Osteocyte (in vitro differentiated cells): Measurements from ENCODE around the gene TECTB. TPM values are rescaled to one million over a fixed set of nuclear protein-coding genes. Genes with fewer than 3 reads are reported as not detected.

Source experiments
- DNase-seq: peaks from one replicate; pipeline ENCODE4 v3.0.0; 2021; ENCODE audit warnings: mixed read lengths; ENCODE audit not compliant: unreplicated experiment; ENCODE audit errors: extremely low spot score
- H3K27ac Mint-ChIP-seq: one replicate; pipeline ENCODE4 v1.8.0; 2021; ENCODE audit warnings: mild to moderate bottlenecking, mixed read lengths; ENCODE audit not compliant: unreplicated experiment
- H3K27me3 Mint-ChIP-seq: one replicate; pipeline ENCODE4 v1.8.0; 2021; ENCODE audit warnings: mixed read lengths; ENCODE audit not compliant: unreplicated experiment
- H3K36me3 Mint-ChIP-seq: one replicate; pipeline ENCODE4 v1.8.0; 2021; ENCODE audit warnings: mixed read lengths; ENCODE audit not compliant: unreplicated experiment
- H3K4me1 Mint-ChIP-seq: one replicate; pipeline ENCODE4 v1.8.0; 2021; ENCODE audit warnings: mixed read lengths; ENCODE audit not compliant: unreplicated experiment
- H3K4me3 Mint-ChIP-seq: one replicate; pipeline ENCODE4 v1.8.0; 2021; ENCODE audit warnings: mild to moderate bottlenecking, moderate library complexity, mixed read lengths; ENCODE audit not compliant: unreplicated experiment
- H3K9me3 Mint-ChIP-seq: one replicate; pipeline ENCODE4 v1.8.0; 2021; ENCODE audit warnings: mixed read lengths; ENCODE audit not compliant: unreplicated experiment
- CTCF ChIP-seq: fragments of 200-600 bp; sonication (generic); IDR thresholded peaks from 2 replicates; pipeline ENCODE4 v1.5.0; 2021; ENCODE audit warnings: antibody characterized with exemption, mild to moderate bottlenecking, moderate library complexity
- total RNA-seq: library from RNA; stranded (reverse); gene quantifications from 2 replicates; pipeline ENCODE4 v1.2.1, GENCODE V29; 2021

The TECTB gene
- total RNA-seq, 1 donor from 2014 or later: not detected

- H3K36me3 Mint-ChIP-seq: no peaks in the 10 kb centered on the region
- no peak overlapping the region for H3K27ac Mint-ChIP-seq
- peaks cover 6% of the 10 kb centered on the region for H3K9me3 Mint-ChIP-seq
- no peaks in the 10 kb centered on the region for H3K4me1 Mint-ChIP-seq
- no peak for DNase-seq
- peaks cover 1% of the 10 kb centered on the region for H3K27me3 Mint-ChIP-seq
- no peak for TF ChIP-seq CTCF
- no peak overlapping the region for H3K4me3 Mint-ChIP-seq
Measured at GRCh38 chr10:112265745-112266144, 17.5 kb upstream of the TECTB start.

GRCh38 chr10:112269266-112269665 lies 13.9 kb upstream of the TECTB start:
- no peak overlapping the region for H3K4me3 Mint-ChIP-seq
- H3K36me3 Mint-ChIP-seq: no peaks in the 10 kb centered on the region
- DNase-seq: no peak
- H3K9me3 Mint-ChIP-seq: peaks cover 6% of the 10 kb centered on the region
- H3K27me3 Mint-ChIP-seq: no peaks in the 10 kb centered on the region
- H3K27ac Mint-ChIP-seq: no peak overlapping the region
- TF ChIP-seq CTCF: no peak
- H3K4me1 Mint-ChIP-seq: no peaks in the 10 kb centered on the region

GRCh38 chr10:112271982-112272381 lies 11.2 kb upstream of the TECTB start:
- TF ChIP-seq CTCF: no peak
- no peak for DNase-seq
- Mint-ChIP-seq H3K4me3 (no peak overlapping the region), H3K36me3 (no peaks in the 10 kb centered on the region), H3K4me1 (no peaks in the 10 kb centered on the region), H3K9me3 (peaks cover 6% of the 10 kb centered on the region), H3K27ac (no peak overlapping the region), H3K27me3 (peaks cover 2% of the 10 kb centered on the region)

- Mint-ChIP-seq H3K36me3 (no peaks in the 10 kb centered on the region), H3K27ac (no peak overlapping the region), H3K27me3 (peaks cover 2% of the 10 kb centered on the region), H3K4me1 (no peaks in the 10 kb centered on the region), H3K4me3 (no peak overlapping the region), H3K9me3 (no peaks in the 10 kb centered on the region)
- no peak for DNase-seq
- TF ChIP-seq CTCF: no peak
Measured at GRCh38 chr10:112274831-112275230, 8.4 kb upstream of the TECTB start.

- H3K4me1 Mint-ChIP-seq: no peaks in the 10 kb centered on the region
- no peaks in the 10 kb centered on the region for H3K9me3 Mint-ChIP-seq
- H3K36me3 Mint-ChIP-seq: no peaks in the 10 kb centered on the region
- TF ChIP-seq CTCF: no peak
- no peak overlapping the region for H3K27ac Mint-ChIP-seq
- DNase-seq: no peak
- no peak overlapping the region for H3K4me3 Mint-ChIP-seq
- peaks cover 2% of the 10 kb centered on the region for H3K27me3 Mint-ChIP-seq
Measured at GRCh38 chr10:112275512-112276245, 7.5 kb upstream of the TECTB start.
